Measurements from ENCODE around the gene KRTAP4-12.
"Not testable (repeated sequence)": the region's sequence is repeated elsewhere in the genome, so short reads cannot be mapped to it uniquely, and the experiment has no call there.

Gene KRTAP4-12

DNA sequence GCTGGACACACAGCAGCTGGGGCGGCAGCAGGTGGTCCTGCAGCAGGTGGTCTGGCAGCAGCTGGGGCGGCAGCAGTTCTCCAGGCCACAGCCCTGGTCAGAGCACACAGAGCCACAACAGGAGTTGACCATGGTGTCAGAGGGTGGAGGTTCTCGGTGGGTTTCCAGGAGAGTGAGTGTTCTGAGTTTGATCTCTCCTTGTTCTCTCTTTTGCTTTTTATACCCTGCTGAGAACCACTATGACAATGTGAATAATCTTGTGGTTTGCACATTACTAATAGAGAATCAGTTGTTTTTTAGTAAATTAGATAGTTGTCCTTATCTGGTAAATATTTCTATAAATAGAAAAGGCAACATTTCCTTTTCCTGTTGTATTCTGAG, at the start of gene KRTAP4-12:
KRTAP4-12 (minus strand) TSS at position 192 of the 381 bp plus-strand sequence; CDS start at position 132, 60 bp downstream.
- not testable (repeated sequence) for DNase-seq (ENCODE audit: low spot score)

DNA sequence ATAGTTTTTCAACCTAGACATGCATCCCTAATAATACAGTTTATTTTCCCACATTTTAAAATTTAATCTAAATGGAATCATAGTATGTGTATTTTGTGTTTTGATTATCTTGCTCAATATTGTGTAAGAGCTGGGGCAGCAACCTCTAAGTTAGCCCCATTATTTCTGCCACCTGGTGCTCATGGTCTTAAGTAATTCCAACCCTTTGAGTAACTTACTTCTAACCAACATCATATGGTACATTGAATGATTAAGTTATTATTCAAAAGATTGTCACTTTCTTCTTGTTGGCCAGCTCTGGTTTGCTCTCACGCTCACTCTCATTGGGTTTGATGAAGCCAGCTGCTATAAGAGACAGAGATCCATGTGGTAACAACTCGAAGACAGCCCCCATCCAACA, 47.9 kb upstream of the KRTAP4-12 start:
- DNase-seq (ENCODE audit: low spot score), result no peak

GRCh38 chr17:41168121-41168520, 44.1 kb upstream of the KRTAP4-12 start, which contains the start of gene KRTAP4-3:
TSS of gene KRTAP4-3 (minus strand) at chr17:41168221. CDS start at chr17:41168172, 49 bp downstream.
- DNase-seq (ENCODE audit: low spot score), result no peak

DNA sequence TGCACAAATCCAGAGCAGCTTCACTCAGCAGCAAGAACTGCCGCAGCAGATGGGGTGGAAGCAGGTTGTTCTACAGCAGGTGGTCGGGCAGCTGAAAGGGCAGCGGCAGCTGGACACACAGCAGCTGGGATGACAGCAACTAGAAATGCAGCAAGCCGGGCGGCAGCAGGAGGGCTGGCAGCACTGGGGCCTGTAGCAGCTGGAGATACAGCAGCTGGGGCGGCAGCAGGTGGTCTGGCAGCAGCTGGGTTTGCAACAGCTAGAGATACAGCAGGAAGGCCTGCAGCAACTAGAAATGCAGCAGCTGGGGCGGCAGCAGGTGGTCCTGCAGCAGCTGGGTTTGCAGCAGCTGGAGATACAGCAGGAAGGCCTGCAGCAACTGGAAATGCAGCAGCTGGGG, 43.6 kb upstream of the KRTAP4-12 start:
- DNase-seq (ENCODE audit: low spot score), result no peak

GRCh38 chr17:41163828-41164227, 39.8 kb upstream of the KRTAP4-12 start:
- DNase-seq (ENCODE audit: low spot score), result no peak

GRCh38 chr17:41160648-41161047, 36.7 kb upstream of the KRTAP4-12 start, which contains the start of gene KRTAP4-4:
TSS of gene KRTAP4-4 (minus strand) at chr17:41160748. CDS start at chr17:41160691, 57 bp downstream.
- DNase-seq (ENCODE audit: low spot score), result no peak

GRCh38 chr17:41160190-41160589, 36.2 kb upstream of the KRTAP4-12 start:
- DNase-seq (ENCODE audit: low spot score), result not testable (repeated sequence)

DNA sequence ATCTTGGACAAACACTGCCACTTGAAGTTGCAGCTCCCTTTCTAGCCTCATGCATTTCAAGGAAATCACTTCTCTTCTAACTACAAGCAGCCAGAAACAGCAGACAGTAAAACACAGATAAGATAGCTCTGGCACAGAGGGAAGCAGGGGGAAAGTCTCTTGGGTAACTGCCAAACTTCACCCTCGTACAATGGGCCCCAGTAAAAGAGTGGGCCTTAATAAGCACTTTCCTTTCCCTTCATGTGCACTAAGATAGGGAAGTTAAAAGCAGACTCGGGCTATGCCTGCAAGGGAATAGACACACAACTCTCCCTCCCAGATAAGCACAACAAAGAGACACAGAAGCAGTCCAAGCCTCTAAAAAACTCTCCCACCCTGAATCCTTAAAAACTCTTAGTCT, 29.9 kb upstream of the KRTAP4-12 start:
- DNase-seq (ENCODE audit: low spot score), result no peak

DNA sequence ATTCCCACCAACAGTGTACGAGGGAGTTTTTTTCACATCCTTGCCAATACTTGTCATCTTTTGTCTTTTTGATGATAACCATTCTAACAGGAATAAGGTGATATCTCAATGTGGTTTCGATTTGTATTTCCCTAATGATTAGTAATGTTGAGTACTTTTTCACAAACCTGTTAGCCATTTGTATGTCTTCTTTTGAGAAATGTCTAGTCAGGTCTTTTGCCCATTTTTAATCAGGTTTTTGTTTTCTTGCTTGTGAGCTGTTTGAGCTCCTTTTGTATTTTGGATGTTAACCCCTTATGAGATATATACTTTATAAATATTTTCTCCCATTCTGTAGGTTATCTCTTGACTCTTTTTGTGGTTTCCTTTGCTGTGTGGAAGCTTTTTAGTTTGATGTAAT, 27.5 kb upstream of the KRTAP4-12 start:
- DNase-seq (ENCODE audit: low spot score), result no peak

DNA sequence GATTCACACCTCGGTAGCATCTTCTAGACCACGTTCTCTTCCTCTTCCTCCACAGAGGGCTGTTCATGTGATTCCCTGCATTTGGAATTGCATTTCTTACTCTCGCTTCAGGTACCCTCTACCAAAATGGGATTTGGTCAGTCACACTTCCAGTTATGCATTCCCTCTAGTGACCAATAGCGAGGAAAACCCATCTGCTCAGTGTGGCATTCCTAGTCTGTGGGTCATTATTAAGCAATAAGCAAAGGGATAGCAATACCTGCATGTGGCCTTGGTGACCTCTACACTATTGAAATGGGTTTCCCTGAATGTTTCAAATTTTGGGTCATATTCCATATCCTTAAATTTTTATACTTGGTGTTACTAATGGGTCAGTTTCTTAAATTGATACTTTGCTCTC, 26.0 kb upstream of the KRTAP4-12 start:
- no peak for DNase-seq (ENCODE audit: low spot score)

GRCh38 chr17:41149652-41149985, 25.6 kb upstream of the KRTAP4-12 start, which contains the start of gene KRTAP4-5:
TSS of gene KRTAP4-5 (minus strand) at chr17:41149825. CDS start at chr17:41149767, 58 bp downstream.
- DNase-seq (ENCODE audit: low spot score), result no peak

DNA sequence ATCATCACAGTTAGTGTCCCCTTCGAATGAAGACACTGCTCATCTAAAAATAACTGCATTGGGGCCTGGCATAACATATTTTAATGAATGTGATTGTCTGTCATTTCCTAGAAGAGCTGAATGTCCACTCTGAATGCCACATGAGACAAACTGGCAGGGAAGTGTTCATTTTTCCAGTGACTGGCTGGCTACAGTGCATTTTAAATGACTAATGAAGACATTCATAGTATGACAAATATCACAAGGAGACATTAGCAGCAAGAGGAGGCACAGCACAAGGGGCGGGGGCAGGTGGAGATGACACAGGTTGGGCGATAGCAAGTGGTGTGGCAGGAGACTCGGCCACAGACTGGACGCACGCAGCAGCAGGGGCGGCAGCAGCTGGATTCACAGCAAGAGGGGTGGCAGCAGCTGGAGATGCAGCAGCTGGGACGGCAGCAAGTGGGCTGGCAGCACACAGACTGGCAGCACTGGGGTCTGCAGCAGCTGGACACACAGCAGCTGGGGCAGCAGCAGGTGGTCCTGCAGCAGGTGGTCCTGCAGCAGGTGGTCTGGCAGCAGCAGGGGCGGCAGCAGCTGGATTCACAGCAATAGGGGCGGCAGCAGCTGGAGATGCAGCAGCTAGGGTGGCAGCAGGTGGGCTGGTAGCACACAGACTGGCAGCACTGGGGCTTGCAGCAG, 25.1 kb upstream of the KRTAP4-12 start:
- DNase-seq (ENCODE audit: low spot score), result not testable (repeated sequence)

DNA sequence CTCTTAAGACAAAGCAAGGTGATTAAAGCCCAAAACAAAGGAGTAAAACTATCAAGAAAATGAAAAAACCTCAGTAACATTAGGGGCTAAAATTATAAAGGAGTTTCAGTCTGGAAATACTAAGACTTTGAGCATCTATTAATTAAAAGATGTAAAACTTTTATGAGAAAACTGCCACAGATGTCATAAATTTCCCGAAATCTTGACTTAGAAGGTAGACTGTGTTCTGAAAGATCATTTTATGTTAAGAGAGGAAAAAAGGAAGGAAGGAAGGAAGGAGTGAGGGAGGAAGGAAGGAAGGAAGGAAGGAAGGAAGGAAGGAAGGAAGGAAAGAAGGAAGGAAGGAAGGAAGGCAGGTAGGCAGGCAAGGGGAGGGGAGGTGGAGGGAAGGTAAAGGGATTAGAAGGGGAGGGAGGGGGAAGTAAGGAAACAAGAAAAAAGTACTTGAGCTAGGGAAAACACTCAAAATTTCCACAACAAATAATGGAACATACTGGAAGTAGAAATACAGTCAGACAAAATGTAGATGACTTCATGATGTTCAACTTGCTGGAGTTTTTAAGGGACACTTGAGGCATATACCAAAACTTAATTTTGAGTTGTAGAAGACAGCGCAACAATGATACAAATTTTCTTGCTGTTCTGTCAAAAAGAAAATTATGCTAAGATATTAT, 23.7 kb upstream of the KRTAP4-12 start:
- no peak for DNase-seq (ENCODE audit: low spot score)

DNA sequence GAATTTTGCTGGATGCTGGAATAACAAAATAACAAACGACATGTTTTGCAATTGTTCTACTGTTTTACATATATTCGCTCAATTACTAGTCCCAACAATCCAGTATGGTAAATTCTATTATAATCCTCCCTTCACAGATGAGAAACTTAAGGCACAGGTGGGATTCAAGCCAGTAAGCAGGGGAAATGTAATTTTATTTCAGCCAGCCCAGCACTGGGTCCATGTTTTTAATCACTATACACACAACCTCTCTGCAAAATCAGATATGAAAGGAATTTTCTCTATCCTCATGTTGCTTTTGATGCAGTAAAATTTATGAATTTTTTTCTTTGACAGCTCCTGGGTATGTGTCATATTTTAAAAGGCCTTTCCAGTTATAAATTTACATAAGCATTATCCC, 21.3 kb upstream of the KRTAP4-12 start:
- no peak for DNase-seq (ENCODE audit: low spot score)

DNA sequence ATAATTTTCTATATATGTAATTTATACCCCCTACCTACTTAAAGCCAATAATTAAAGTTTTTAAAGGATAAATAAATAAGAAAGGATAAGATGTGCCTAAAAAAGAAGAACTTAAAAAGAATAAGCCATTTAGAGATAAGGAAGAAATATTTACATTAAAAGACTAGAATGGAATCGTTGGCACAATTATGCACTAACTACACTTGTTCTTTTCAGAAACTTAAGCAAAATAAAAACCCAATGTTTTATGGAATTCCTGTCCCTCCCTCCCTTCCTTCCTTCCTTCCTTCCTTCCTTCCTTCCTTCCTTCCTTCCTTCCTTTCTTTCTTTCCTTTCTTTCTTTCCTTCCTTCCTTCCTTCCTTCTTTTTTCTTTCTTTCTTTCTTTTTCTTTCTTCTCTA, 20.9 kb upstream of the KRTAP4-12 start:
- no peak for DNase-seq (ENCODE audit: low spot score)

GRCh38 chr17:41141361-41141760, 17.4 kb upstream of the KRTAP4-12 start:
- DNase-seq (ENCODE audit: low spot score), result no peak

DNA sequence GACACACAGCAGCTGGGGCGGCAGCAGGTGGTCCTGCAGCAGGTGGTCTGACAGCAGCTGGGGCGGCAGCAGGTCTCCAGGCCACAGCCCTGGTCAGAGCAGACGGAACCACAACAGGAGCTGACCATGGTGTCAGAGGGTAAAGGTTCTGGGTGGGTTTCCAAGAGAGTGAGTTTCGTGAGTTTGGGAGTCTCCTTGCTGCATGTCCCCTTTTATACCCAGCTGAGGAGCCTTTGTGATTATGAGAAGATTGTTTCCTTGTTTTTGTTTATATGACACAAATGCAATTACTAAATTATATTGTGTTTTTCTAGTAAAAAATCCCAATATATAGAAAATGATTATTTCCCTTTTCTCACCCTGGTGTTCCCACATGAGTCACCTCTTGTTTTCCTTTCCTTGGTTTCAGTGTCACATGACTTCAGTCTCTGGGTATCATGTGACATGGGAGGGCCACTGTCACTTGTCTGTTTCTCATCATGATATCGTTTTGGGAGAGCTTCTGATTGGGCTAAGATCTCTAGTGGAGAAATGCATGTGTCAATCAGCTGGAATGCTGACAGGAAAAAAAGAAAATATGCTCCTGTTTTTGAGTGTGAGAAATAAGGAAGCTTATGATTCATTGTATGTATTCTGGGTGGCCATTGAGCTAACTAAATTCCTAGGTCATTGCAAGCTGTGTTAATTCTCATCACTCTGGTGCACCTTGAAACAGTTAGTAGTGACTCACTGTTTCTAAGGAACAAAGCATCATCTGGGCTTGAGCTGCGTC, 16.6 kb upstream of the KRTAP4-12 start, which contains the start of gene KRTAP4-6:
KRTAP4-6 (minus strand) TSS at position 185 of the 772 bp plus-strand sequence; CDS start at position 128, 57 bp downstream.
- DNase-seq (ENCODE audit: low spot score), result peak; percentile 35

DNA sequence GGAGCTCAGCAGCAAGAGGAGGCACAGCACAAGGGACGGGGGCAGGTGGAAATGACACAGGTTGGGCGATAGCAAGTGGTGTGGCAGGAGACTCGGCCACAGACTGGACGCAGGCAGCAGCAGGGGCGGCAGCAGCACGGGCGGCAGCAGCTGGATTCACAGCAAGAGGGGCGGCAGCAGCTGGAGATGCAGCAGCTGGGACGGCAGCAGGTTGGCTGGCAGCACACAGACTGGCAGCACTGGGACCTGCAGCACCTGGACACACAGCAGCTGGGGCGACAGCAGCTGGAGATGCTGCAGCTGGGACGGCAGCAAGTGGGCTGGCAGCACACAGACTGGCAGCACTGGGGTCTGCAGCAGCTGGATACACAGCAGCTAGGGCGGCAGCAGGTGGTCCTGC, 15.9 kb upstream of the KRTAP4-12 start:
- DNase-seq (ENCODE audit: low spot score), result not testable (repeated sequence)

GRCh38 chr17:41133880-41134735, 10.1 kb upstream of the KRTAP4-12 start:
- peak; percentile 16 for DNase-seq (ENCODE audit: low spot score)

GRCh38 chr17:41131979-41132378, 8.0 kb upstream of the KRTAP4-12 start:
- DNase-seq (ENCODE audit: low spot score), result no peak

DNA sequence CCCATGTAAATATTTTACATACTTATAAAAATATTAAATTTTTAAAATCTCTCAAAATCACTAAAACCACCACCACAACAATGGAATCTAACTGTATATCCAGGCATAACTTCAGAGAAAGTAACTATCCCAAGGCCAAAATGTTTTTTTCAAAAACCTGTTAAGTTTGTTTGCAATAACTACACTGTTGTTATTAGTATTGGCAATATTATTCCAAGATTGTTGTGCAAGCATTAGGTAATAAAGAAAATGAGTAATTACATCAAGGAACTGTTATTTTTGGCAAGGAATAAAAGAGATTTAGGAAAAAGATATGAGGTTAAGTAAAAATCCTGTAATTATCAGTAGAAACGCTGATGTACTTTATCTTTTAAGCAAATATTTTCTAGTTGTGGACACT, 3.4 kb upstream of the KRTAP4-12 start:
- no peak for DNase-seq (ENCODE audit: low spot score)

GRCh38 chr17:41126412-41126811, 2.4 kb upstream of the KRTAP4-12 start:
- no peak for DNase-seq (ENCODE audit: low spot score)

Measured in hepatic stellate cell (primary cell).